Osteocyte (in vitro differentiated cells): Measurements from ENCODE around the gene NOXO1. TPM values are rescaled to one million over a fixed set of nuclear protein-coding genes. Genes with fewer than 3 reads are reported as not detected.

Source experiments
- DNase-seq: peaks from one replicate; pipeline ENCODE4 v3.0.0; 2021; ENCODE audit warnings: mixed read lengths; ENCODE audit not compliant: unreplicated experiment; ENCODE audit errors: extremely low spot score
- H3K27ac Mint-ChIP-seq: one replicate; pipeline ENCODE4 v1.8.0; 2021; ENCODE audit warnings: mild to moderate bottlenecking, mixed read lengths; ENCODE audit not compliant: unreplicated experiment
- H3K27me3 Mint-ChIP-seq: one replicate; pipeline ENCODE4 v1.8.0; 2021; ENCODE audit warnings: mixed read lengths; ENCODE audit not compliant: unreplicated experiment
- H3K36me3 Mint-ChIP-seq: one replicate; pipeline ENCODE4 v1.8.0; 2021; ENCODE audit warnings: mixed read lengths; ENCODE audit not compliant: unreplicated experiment
- H3K4me1 Mint-ChIP-seq: one replicate; pipeline ENCODE4 v1.8.0; 2021; ENCODE audit warnings: mixed read lengths; ENCODE audit not compliant: unreplicated experiment
- H3K4me3 Mint-ChIP-seq: one replicate; pipeline ENCODE4 v1.8.0; 2021; ENCODE audit warnings: mild to moderate bottlenecking, moderate library complexity, mixed read lengths; ENCODE audit not compliant: unreplicated experiment
- H3K9me3 Mint-ChIP-seq: one replicate; pipeline ENCODE4 v1.8.0; 2021; ENCODE audit warnings: mixed read lengths; ENCODE audit not compliant: unreplicated experiment
- long read RNA-seq: library from polyadenylated mRNA; unstranded; transcript quantifications from one replicate; pipeline ENCODE4 v2.0.0, GENCODE V29; 2021
- total RNA-seq: library from RNA; stranded (reverse); gene quantifications from 2 replicates; pipeline ENCODE4 v1.2.1, GENCODE V29; 2021
- TF ChIP-seq, protein P1 (sequence below): fragments of 200-600 bp; sonication (generic); IDR thresholded peaks from 2 replicates; pipeline ENCODE4 v1.5.0; 2021; ENCODE audit warnings: antibody characterized with exemption, mild to moderate bottlenecking, moderate library complexity

NOXO1 gene, protein sequence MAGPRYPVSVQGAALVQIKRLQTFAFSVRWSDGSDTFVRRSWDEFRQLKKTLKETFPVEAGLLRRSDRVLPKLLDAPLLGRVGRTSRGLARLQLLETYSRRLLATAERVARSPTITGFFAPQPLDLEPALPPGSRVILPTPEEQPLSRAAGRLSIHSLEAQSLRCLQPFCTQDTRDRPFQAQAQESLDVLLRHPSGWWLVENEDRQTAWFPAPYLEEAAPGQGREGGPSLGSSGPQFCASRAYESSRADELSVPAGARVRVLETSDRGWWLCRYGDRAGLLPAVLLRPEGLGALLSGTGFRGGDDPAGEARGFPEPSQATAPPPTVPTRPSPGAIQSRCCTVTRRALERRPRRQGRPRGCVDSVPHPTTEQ
- total RNA-seq, result 0.54 and 0.91 TPM in 2 replicates
- long read RNA-seq, partial matches to known transcripts, result 0 of 1 reads
- long read RNA-seq, other reads (novel, unspliced or antisense), result 1 of 1 reads

DNA sequence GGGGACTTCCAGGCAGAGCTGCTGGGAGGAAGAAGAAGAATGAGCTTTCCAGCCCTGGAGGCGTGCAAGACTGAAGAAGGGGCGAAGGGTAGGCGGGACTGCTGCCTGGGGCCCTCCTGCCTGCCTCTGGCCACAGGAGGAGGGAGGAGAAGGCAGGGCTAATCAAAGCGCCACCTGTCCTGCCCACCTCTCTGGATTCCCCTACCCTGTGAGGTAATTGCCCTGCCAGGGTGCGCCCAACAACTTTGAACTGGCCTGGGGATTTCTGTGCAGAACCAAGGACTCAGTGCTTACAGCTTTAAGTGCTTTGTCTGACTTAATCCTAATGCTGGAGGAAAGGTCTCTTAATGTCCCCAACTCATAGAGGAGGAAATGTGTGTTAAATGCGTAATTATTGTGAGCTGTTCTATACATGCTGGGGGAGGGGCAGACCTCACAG, at the start of gene NOXO1:
Gene NOXO1, minus strand, starts transcription at position 72 of the 439 bp plus-strand sequence. CDS start 290 bp downstream, outside the sequence.
- Mint-ChIP-seq H3K9me3 (no peaks in the 10 kb centered on the region), H3K27me3 (peaks cover 9% of the 10 kb centered on the region), H3K4me3 (no peak within 1 kb of the TSS), H3K27ac (no peak within 1 kb of the TSS), H3K36me3 (peaks cover 3% of the 10 kb centered on the region), H3K4me1 (peaks cover 11% of the 10 kb centered on the region)
- DNase-seq, result no peak
- TF ChIP-seq, protein P1, sequence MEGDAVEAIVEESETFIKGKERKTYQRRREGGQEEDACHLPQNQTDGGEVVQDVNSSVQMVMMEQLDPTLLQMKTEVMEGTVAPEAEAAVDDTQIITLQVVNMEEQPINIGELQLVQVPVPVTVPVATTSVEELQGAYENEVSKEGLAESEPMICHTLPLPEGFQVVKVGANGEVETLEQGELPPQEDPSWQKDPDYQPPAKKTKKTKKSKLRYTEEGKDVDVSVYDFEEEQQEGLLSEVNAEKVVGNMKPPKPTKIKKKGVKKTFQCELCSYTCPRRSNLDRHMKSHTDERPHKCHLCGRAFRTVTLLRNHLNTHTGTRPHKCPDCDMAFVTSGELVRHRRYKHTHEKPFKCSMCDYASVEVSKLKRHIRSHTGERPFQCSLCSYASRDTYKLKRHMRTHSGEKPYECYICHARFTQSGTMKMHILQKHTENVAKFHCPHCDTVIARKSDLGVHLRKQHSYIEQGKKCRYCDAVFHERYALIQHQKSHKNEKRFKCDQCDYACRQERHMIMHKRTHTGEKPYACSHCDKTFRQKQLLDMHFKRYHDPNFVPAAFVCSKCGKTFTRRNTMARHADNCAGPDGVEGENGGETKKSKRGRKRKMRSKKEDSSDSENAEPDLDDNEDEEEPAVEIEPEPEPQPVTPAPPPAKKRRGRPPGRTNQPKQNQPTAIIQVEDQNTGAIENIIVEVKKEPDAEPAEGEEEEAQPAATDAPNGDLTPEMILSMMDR, result no peak

DNA sequence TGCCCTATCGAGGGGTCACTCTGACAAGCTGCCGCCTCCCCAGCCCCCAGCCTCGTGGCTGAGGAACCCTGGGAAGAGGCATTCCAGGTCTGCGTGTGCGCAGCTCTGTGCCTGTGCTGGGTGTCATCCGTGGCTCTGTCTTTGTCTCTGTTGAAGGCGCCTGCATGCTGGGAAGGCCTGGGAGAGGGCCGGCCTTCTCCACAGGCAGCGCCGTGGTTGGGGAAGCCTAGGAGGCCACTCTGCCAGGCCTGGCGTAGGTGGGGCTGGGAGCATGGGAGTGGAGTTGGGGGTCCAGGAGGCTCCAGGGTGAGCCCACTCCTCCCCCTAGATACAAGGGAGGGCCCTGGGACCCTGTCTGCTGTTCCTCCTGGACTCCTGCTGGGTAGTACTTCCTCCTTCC, 48.8 kb upstream of the NOXO1 start:
- Mint-ChIP-seq H3K4me1 (peaks cover 67% of the 10 kb centered on the region), H3K4me3 (peak overlapping the region; percentile 51), H3K9me3 (no peaks in the 10 kb centered on the region), H3K27ac (no peak overlapping the region), H3K27me3 (no peaks in the 10 kb centered on the region), H3K36me3 (peaks cover 1% of the 10 kb centered on the region)
- TF ChIP-seq, protein P1, result no peak
- no peak for DNase-seq

DNA sequence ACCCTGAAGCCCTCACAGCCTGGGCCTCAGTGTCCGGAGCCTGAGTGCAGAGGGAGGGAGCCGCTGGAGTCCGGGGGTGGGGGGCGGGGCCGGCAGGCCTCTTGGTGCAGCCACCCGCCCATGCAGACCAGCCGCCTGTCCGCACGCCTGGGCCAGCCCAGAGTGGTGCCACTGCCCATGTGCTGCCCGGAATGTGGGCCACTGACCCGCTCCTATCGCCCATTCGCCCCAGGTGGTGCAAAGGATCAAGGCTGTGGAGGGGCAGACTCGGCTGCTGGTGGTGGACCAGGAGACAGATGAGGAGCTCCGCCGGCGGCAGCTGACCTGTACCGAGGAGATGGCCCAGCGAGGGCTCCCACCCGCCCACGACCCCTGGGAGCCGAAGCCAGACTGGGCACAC, 48.1 kb upstream of the NOXO1 start:
- Mint-ChIP-seq H3K36me3 (peaks cover 1% of the 10 kb centered on the region), H3K4me1 (peaks cover 62% of the 10 kb centered on the region), H3K27me3 (no peaks in the 10 kb centered on the region), H3K27ac (no peak overlapping the region), H3K9me3 (no peaks in the 10 kb centered on the region), H3K4me3 (peak overlapping the region; percentile 51)
- TF ChIP-seq, protein P1, result no peak
- no peak for DNase-seq

DNA sequence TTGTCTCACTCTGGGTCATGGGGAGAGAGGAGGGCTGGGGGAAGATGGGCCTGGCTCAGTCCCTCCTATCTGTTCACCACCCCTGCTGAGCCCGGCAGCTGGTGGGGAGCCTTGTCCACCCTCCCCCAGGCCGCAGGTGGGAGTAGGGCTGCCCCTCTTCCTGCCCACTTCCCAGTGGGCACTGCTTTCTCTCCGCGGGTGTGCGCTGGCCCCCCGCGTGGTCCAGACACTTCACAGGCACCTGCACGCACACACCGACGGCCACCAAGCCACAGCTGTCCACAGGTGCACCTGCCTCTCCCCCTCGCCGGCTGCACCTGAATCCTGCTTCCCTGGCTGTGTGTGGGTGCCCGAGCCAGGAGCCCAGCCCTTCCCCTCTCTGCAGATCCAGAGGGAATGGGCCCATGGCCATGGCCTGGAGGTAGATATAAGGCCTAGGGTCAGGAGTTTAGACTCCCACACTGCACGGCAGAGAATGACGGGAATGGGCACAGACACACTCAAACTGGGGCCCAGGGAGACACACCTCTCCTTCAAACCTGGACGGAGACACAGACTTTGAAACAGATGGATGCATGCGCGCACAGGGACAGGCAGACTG, 47.5 kb upstream of the NOXO1 start:
- DNase-seq, result no peak
- no peaks in the 10 kb centered on the region for H3K27me3 Mint-ChIP-seq
- H3K27ac Mint-ChIP-seq, result peak overlapping the region; percentile 18
- peaks cover 61% of the 10 kb centered on the region for H3K4me1 Mint-ChIP-seq
- H3K36me3 Mint-ChIP-seq, result peaks cover 1% of the 10 kb centered on the region
- H3K9me3 Mint-ChIP-seq, result no peaks in the 10 kb centered on the region
- peak overlapping the region; percentile 84 for H3K4me3 Mint-ChIP-seq
- TF ChIP-seq, protein P1, result no peak

DNA sequence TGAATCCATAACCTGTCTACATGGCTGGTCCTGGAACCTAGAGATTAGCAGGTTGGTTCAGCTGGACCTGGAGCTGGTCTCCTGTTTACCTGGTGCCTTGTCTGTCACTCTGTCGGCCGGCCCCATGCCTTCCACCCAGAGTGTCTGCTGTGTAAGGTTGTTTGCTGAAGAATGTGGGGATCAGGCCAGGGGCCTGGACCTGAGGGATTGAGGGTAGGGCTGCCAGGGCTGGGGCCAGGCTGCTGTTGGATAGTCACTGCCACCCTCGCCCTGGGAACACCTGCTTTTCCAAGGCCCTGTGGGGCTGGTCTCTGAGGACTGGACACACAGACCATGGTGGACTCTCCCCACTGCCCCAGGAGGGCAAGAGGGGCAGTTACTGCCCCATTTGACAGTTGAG, 46.9 kb upstream of the NOXO1 start:
- Mint-ChIP-seq H3K4me3 (peak overlapping the region; percentile 84), H3K27me3 (no peaks in the 10 kb centered on the region), H3K4me1 (peaks cover 58% of the 10 kb centered on the region), H3K27ac (no peak overlapping the region), H3K36me3 (peaks cover 1% of the 10 kb centered on the region), H3K9me3 (no peaks in the 10 kb centered on the region)
- DNase-seq, result no peak
- TF ChIP-seq, protein P1, result no peak
